NCI-H526 (cell line): ENCODE data around the gene IFNL3.
"Not testable (repeated sequence)": the region's sequence is repeated elsewhere in the genome, so short reads cannot be mapped to it uniquely, and the experiment has no call there.

ENCODE experiments used
- DNase-seq, 2 experiments: peaks; one replicate each; lab custom pipeline; 2025; lab: John Stamatoyannopoulos, UW

IFNL3 gene

DNA sequence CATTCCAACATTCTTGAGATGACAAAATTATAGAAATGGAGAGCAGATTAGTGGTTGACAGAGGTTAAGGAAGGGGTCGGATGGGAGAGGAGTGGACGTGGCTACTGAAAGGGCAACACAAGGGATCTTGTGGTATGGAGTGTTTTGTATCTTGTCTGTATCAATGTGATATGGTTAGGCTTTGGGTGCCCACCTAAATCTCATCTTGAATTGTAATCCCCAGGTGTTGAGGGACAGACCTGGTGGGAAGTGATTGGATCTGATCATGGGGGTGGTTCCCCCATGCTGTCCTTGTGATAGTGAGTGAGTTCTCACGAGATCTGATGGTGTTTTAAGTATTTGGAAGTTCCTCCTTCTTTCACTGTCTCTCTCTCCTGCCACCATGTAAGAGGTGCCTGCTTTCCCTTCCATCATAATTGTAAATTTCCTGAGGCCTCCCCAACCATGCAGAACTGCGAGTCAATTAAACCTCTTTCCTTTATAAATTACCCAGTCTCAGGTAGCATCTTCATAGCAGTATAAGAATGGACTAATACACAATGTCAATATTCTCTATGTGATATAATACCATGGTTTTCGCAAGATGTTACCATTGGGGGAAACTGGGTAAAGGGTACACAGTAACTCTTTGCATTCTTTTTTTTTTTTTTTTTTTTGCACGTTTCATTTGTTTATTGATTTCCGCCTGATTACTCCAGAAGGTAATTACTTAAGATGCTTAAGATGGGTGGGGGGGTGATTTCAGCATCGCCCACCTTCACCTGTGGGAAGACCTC is 8.8 kb upstream of the IFNL3 start:
- DNase-seq: no peak

- DNase-seq: peak; percentile 25 to 40
Observed at GRCh38 chr19:39252458-39252857, 7.7 kb upstream of the IFNL3 start.

DNA sequence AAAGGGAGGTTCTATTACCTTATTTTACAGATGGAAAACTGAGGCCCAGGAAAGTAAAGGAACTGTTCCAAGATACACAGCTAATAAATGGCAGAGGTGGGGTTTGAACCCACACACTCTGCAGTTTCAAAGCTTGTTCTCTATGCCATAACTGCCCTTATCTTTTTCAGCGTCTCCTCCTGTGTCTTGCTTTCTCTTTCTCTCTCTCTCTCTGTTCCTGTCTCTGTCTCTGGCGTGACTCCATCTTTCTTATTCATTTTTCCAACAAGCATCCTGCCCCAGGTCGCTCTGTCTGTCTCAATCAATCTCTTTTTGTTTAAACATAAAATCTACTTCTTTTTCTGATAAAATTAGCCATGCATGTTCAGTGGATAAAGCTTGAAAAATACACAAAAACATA is 7.0 kb upstream of the IFNL3 start:
- DNase-seq: no peak

GRCh38 chr19:39251081-39251480 is 6.3 kb upstream of the IFNL3 start:
- DNase-seq: no peak

GRCh38 chr19:39248806-39249205 is 4.0 kb upstream of the IFNL3 start, which contains the start of gene IFNL4:
IFNL4 (minus strand) TSS chr19:39248856.
- DNase-seq: no peak

GRCh38 chr19:39247701-39248664 is 3.2 kb upstream of the IFNL3 start:
- DNase-seq: no peak

GRCh38 chr19:39246951-39247669 is 2.3 kb upstream of the IFNL3 start:
- peak in 1 of 2 experiments; percentile 57 for DNase-seq

DNA sequence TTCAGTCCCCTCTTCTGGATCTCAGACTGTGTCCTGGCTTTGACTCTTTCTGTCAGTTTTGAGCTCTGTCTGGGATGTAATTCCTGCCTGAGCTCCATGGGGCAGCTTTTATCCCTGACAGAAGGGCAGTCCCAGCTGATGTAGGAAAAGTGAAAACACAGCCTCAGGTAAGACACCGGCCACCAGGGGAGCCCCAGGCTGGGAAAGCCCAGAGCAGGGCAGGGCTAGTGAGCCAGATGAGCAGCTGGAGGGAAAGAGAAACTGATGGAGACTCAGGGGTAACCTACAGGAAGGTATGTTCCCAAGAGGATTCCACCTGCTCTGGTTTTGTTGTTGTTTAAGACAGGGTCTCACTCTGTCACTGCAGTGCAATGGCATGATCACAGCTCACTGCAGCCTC is 360 bp upstream of the IFNL3 start:
- not testable (repeated sequence) for DNase-seq

DNA sequence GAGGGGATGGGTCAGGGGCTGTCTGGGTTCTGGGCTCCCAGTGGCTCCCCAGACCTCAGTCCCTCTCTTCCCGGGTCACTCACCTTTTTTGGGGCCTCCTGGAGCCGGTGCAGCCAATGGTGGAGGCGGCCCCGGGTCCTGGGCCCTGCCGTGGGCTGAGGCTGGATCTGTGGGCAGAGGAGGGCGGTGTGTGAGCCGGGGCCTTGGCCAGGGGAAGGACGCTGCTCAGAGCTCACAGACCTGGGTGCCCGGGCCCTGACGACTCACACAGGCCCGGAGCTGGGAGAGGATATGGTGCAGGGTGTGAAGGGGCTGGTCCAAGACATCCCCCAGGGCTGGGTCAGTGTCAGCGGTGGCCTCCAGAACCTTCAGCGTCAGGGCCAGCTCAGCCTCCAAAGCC is 1.1 kb downstream of the IFNL3 start:
- not testable (repeated sequence) for DNase-seq

- no peak for DNase-seq
Observed at GRCh38 chr19:39240421-39240820, 4.4 kb downstream of the IFNL3 start.

DNA sequence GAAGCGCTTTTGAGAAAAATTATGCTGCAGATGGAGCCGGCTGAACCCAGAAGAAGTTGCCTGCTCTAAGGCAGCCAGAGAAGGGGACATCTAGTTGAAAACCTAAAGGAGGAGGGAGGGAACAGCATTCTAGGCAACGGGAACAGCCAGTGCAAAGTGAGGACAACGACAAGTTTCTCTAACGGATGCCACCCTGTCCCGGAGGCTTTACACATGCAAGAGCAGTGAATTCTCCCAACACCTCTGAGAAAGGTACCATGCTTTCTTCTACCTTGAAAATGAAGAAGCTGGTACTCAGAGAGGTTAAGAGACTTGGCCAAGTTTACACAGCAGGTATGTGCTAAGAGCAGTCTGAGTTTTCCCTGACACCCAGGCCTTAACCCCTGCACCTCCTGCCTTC is 5.9 kb downstream of the IFNL3 start:
- DNase-seq: no peak

DNA sequence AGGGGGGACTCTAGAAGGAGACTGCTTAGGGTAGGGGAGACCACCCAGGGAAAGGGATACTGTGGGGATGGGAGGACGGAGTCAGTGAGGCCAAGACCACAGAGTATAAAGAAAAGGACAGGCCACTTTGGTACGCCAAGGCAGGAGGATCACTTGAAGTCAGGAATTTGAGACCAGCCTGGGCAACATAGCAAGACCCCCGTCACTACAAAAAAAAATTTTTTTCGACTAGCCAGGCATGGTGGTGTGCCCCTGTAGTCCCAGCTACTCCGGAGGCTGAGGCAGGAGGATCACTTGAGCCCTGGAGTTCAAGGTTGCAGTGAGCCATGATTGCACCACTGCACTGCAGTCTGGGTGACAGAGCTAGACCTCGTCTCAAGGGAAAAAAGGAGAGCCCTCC is 6.6 kb downstream of the IFNL3 start:
- DNase-seq: no peak

DNA sequence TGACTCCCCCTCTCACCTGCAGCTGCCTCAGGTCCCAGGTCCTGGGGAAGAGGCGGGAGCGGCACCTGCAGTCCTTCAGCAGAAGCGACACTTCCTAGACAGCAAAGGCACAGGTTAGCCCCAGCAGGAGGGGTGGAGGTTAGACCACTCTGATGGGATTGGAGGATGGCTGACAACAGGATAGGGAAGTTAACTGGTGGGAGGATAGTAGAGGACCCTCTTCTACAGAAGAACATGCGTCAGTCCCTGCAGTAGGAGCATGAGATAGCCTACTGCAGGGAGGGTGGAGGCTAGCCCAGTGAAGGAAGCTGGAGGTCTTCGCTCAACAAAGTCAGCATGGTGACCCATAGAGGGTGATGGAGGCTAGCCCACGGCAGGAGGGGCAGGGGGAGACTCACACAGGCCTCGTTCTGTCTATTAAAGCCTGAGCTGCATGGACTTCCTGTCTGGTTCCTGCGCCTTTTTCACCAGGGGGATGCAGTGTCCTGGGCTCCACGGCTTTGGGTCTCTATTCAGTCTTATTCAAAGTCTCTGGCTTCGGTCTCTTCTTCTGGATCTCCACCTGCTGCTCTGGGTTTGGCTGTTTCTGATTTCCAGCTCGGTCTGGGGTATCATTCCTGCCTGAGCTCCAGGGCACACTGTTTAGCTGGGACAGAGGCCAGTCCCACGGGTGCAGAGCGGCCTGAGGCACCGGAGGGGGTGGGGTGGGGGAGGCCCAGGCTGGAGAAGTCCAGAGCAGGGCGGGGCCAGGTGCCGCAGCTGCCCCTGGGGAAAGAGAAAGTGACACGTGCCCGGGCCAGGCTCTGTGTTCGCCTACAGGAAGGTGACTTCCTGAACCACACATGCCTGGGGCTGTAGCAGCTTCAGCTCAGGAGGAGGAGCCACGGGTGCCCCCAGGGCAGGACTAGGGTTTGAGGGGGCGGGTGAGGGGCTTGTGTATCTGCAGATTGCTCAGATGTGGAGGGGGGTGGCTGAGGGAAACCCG is 7.3 kb downstream of the IFNL3 start:
- peak; percentile 29 to 89 for DNase-seq

DNA sequence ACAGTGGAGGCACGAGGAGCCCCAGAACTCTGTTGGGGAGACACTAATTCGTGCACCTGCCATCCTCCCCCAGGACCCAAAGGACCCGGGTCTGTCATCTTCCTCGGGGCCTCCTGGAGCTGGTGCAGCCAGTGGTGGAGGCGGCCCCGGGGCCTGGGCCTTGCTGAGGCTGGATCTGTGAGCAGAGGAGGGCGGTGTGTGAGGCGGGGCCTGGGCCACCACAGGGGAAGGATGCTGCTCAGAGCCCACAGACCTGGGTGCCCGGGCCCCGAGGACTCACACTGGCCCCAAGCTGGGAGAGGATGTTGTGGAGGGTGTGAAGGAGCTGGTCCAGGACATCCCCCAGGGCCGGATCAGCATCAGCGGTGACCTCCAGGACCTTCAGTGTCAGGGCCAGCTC is 8.3 kb downstream of the IFNL3 start:
- DNase-seq: no peak

DNA sequence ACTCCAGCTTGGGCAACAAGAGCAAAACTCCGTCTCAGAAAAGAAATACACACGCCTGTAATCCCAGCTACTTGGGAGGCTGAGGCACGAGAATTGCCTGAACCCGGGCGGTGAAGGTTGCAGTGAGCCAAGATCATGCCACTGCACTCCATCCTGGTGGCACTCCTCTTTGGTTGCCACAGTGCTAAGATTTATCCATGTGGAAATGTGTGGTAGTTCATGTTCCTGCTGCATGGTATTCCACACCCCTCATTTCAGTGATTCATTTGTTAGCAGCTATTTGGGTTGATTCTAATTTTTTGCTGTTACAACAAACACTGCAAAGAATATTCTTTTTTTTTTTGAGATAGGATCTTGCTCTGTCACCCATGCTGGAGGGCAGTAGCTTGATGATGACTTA is 12.1 kb downstream of the IFNL3 start:
- no peak for DNase-seq

DNA sequence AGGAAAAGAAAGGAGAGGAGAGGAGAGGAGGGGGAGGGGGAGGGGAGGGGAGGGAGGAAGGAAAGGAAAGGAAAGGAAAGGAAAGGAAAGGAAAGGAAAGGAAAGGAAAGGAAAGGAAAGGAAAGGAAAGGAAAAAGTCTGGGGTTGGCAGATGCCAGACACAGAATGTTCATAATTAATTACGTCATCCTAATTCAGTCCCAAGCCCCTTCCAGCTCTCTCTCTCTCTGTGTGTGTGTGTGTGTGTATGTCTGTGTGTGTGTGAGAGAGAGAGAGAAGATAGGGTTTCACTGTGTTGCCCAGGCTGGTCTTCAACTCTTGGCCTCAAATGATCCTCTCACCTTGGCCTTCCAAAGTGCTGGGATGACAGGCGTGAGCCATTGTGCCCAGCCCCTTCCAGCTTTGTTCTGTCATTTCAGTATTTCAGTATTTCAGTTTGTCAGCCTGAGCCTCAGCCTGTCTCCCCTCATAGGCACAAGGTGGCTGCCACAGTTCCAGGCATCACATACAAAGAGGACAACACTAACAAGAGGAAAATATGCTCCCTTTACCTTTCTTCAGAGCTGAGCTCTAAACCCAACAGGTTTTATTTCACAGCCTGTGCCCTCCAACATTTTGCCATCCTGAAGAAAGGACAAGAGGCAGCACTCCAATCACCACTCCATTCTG is 14.6 kb downstream of the IFNL3 start:
- no peak for DNase-seq

- no peak for DNase-seq
Observed at GRCh38 chr19:39224910-39225309, 19.9 kb downstream of the IFNL3 start.

- no peak for DNase-seq
Observed at GRCh38 chr19:39223703-39224279, 21.0 kb downstream of the IFNL3 start.

DNA sequence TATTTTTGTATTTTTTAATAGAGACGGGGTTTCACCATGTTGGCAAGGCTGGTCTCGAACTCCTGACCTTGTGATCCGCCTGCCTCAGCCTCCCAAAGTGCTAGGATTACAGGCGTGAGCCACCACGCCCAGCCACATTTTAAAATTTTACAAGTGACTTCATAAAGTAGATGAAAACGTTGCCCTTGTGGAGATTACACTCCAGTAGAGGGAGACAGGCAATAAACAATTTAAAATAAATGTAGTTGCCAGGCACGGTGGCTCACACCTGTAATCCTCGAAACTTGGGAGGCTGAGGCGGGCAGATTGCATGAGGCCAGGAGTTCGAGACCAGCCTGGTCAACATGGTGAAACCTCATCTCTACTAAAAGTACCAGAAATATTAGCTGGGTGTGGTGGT is 25.7 kb downstream of the IFNL3 start:
- DNase-seq: not testable (repeated sequence)
